HK-2 (cell line): Measurements from ENCODE around the gene C16orf96.
"Not testable (repeated sequence)": the region's sequence is repeated elsewhere in the genome, so short reads cannot be mapped to it uniquely, and the experiment has no call there.

Source experiments
- DNase-seq: peaks from one replicate; pipeline ENCODE4 v3.0.0-alpha.2; 2018; ENCODE audit not compliant: unreplicated experiment

Gene C16orf96

DNA sequence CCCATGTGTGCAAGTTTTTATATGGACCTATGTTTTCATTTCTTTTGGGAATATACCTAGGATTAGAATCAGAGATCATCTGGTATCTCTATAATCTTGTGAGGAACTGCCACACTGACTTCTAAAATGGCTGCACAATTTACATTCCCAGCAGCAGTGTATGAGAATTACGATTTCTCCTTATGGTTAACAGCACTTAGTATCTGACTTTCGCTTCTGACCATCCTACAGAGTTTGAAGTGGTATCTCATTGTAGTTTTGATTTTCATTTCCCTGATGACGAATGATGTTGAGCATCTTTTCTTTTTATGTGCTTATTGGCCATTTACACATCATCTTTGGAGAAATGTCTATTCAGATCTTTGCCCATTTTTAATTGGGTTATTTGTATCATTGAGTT is 10.0 kb downstream of the C16orf96 start:
- no peak for DNase-seq

GRCh38 chr16:4570086-4570485 is 13.9 kb downstream of the C16orf96 start:
- DNase-seq = no peak

DNA sequence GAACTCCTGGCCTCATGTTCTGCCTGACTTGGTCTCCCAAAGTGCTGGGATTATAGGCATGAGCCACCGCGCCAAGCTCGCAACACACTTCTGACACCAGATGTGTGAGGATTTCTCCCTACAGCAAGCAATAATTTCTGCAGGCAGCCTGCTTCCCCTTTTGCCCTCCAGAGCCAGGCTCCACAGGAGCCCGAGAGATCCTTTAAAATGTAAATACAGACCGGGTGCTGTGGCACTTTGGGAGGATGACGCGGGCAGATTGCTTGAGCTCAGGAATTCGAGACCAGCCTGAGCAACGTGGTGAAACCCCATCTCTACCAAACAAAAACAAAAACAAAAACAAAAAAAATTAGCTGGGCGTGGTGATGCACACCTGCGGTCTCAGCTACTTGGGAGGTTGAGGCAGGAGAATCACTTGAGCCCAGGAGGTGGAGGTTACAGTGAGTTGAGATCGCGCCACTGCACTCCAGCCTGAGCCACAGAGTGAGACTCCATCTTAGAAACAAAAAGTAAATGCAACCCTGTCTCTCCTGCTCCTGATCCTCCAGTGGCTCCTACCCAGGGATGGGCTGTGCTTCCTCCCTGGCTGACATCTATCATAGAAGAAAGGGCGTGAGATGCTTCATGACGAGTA is 14.7 kb downstream of the C16orf96 start:
- DNase-seq = no peak

DNA sequence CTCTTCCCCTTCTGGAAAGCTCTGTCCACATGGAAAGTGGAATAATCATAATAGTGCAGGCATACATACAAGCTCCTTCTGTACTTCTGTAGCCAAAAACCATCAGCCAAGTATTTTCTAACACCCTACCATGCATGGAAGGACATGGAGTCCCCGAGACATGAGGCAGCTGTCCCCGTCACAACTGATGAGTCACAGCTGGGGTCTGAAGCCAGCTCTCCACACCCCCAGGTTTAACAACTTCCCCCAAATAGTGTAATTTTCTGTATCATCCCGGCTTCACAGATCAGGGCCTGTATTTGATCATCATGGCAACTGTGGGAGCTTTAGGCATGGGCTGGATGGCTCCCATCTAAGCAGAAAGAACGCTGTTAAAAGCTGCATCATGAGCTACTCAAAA is 16.6 kb downstream of the C16orf96 start:
- no peak for DNase-seq

DNA sequence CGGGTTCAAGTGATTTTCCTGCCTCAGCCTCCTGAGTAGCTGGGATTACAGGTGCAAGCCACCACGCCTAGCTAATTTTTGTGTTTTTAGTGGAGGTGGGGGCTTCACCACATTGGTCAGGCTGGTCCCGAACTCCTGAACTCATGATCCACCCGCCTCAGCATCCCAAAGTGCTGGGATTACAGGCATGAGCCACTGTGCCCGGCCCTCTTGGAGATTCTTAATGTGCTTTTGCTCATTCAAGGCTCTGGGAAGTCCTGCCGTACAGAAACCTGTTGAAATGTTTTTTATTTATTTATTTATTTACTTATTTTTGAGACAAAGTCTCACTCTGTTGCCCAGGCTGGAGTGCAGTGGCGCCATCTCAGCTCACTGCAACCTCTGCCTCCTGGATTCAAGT is 17.8 kb downstream of the C16orf96 start:
- DNase-seq = not testable (repeated sequence)

DNA sequence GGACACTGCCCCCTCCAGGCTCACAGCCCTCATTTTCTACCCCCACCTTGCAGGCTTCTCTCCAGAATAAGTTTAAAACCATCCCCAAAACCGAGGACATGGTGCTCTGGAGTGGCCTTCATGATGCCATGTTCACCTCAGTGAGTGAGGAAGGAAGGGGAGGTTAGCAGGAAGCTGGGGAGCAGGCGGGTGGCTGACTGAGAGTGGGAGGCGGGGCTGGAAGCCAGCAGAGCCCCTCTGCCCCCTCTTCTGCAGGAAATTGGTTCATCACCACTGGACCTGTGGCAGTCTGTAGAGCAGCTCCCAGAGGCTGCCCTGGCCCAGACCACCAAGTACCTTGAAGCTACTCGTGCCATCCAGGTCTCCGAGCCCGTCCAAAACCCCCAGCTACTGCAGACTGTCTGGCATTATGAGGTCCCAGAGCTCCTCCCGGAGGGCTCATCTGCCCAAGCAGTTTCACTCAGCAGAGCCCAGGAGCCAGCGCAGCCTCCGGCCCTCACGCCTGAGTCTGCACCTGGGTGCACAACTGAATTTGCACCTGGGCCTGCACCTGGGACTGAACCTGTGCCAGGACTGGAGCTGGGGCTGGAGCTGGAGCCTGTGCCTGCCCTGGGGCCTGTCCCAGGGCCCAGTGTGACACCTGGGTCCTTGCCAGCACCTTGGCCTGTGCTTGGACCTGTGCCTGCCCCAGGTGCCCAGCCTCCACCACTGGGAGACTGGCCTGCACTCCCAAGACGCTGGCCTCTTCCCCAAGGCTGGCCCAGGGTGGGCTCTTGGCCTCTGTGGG is 19.0 kb downstream of the C16orf96 start:
- no peak for DNase-seq

DNA sequence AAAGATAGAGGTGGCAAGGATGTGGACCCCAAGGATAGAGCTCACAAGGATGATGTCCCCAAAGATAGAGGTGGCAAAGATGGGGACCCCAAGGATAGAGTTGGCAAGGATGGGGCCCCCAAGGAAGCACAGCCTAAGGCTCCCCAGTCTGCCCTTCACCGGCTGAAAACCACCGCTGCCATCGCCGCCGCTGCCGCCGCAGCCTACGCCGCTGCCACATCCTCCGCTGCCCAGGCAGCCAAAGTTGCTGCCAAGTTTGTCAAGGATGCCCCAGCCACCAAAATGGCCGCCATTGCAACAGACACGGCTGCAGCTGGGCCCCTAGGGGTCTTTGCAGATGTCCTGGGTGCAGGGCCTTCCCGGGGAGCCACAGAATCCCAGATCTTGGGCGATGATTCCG is 19.9 kb downstream of the C16orf96 start:
- DNase-seq = no peak

- no peak for DNase-seq
These were observed 22.9 kb downstream of the C16orf96 start for GRCh38 chr16:4578961-4579530.

GRCh38 chr16:4580250-4580649 is 24.1 kb downstream of the C16orf96 start:
- DNase-seq = no peak

DNA sequence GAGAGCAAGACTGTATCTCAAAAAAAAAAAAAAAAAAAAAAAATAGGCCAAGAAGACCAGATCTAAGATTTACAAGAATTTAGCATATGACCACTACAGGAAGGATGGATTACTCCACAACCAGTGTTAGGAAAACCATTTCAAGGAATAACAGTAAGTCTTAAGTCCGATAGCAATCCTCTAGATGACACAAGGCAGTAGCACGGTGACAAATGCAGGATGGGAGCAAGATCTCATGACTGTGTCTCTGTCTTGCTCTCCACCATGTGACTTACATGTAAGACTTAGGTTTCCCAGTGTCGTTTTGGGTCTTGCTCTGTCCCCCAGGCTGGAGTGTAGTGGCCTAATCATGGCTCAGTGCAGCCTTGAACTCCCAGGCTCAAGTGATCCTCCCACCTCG is 27.8 kb downstream of the C16orf96 start:
- DNase-seq = no peak

GRCh38 chr16:4586291-4586690 is 30.2 kb downstream of the C16orf96 start:
- no peak for DNase-seq

DNA sequence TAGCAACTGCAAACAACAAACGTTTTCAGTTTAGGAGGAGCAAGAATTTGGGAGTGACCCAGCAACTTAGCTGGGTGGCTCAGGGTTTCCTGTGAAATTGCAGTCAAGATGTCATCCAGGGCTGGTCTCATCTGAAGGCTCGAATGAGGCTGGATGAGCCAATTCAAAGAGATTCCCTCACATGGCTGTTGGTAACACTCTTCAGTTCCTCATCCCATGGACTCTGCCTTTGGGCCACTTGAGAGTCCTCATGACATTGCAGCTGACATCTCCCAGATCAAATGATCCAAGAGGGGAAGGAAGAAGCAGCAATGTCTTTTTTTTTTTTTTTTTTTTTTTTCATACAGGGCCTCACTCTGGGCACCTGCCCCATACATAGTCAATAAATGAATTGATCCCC is 32.2 kb downstream of the C16orf96 start:
- DNase-seq = no peak

GRCh38 chr16:4588961-4589360 is 32.8 kb downstream of the C16orf96 start:
- DNase-seq = no peak

GRCh38 chr16:4591191-4591590 is 35.1 kb downstream of the C16orf96 start:
- no peak for DNase-seq

DNA sequence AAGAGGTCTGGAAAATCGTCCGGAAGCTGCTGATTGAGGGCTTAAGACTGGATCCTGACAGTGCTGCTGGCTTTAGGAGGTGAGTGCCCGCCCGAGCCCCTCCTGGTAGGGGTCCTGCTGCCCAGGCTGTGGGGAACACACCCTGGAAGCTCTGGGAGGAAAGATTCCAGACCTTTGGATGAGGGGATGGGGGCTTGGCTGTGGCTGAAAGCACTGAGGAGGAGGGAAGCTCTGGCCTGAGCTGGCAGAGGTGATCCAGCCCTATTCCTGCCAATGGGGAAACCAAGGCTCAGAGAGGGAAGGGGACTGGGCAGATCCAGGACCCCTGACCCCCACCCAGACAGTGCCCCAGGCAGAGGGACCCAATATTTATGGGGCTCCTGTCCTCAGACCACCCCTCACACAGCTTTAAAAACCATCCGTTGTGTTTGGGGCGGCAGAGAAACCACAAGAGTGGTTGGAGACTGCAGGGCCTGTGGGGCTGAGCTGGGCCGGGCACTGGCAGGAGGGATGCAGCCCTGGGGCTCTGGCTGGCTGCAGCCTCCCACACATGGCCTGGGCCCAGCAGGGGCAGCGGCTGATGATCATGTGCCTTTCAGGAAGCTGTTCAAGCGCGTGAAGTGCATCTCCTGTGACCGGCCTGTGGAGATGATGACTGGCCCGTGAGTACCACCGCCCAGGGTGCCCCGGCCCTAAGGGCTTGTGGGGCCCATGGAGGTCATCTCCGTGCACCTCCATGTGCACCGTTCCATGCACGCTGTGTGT is 35.7 kb downstream of the C16orf96 start:
- no peak for DNase-seq

DNA sequence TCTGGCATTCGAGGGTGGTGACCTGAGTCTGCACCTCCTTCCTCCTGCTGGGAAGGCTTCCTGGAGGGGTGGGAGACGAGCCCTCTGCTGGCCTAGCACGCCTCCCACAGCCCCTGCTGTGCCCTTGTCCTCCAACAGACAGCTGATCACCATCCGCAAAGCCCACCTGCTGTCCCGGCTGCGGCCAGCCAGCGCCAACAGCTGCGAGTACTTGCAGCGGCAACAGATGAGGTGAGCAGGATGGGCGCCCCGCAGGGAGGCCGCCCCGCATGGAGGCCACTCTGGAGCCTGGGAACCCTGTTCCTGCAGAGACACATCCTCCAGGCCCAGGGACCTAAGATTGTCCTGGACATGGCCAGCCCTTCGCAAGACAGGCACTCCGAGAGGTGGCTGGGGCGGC is 36.9 kb downstream of the C16orf96 start:
- DNase-seq = no peak

GRCh38 chr16:4594433-4595410 is 38.6 kb downstream of the C16orf96 start:
- no peak for DNase-seq

DNA sequence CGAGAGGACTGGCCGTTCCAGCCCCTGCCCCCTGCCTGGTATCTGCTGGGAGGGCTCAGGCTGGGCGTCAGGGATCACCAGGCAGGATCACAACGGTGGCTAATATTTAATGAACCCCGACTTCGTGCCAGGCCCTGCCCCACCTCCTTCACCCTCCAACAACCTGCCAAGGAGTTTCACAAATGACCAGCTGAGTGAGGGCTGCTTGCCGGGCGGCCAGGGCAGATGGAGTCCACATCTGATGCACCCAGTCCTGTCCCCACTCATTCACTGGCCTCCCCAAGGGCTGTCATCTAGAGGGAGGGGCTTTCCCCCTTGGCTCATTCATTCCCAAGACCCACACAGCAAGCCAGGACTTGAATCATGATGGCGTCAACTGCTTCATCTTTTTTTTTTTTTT is 41.0 kb downstream of the C16orf96 start:
- peak; percentile 65 for DNase-seq

- DNase-seq = no peak
These were observed 42.9 kb downstream of the C16orf96 start for GRCh38 chr16:4599037-4599436.

DNA sequence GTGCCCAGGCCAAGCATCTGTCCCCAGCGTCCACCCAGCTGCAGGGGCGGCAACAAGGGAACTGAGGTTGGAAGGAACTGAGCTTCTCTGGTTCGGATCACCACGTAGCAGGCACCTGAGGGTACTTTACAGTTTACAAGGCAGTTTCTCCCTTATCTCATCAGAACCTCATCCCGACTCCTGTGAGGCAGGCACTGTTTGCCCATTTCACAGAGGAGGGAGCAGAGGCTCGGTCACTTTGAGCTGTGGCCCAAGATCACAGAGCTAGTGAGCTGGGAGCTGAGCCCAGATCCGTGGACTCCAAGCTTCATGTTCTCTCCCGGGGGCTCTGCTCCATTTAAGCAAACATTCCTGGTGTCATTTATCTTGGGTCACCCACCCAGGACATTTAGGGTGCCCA is 43.4 kb downstream of the C16orf96 start:
- no peak for DNase-seq
